Stomach (tissue), 9 donors: ENCODE data around the gene BCOR. TPM values are rescaled to one million over a fixed set of nuclear protein-coding genes. Genes with fewer than 3 reads are reported as not detected.
A peak's percentile ranks its signal among the peaks of the same experiment; 100 is the strongest.

Source experiments
- DNase-seq, 2 donors: peaks; one replicate each; pipeline versions ENCODE4 v3.0.0 to v3.0.0-alpha.2; 2013 to 2019
- H3K27ac ChIP-seq, 5 donors: fragments of 200-600 bp in 4 of 5; sonication (generic) in 4 of 5; one replicate each; pipeline ENCODE4 v1.5.1; 2013 to 2019; ENCODE audit warnings: mild to moderate bottlenecking in 1 of 5, moderate library complexity in 1 of 5
- H3K27me3 ChIP-seq, 3 donors: fragments of 200-600 bp; sonication (generic); one replicate each; pipeline ENCODE4 v1.5.1; 2017 to 2019; ENCODE audit warnings: mixed run types in 1 of 3
- H3K36me3 ChIP-seq, 4 donors: fragments of 200-600 bp; sonication (generic); 1 replicate in 3 of 4; 2 replicates in 1 of 4; pipeline ENCODE4 v1.5.1; 2016 to 2019
- H3K4me1 ChIP-seq, 4 donors: fragments of 200-600 bp; sonication (generic); one replicate each; pipeline ENCODE4 v1.5.1; 2016 to 2019
- H3K4me3 ChIP-seq, 4 donors: fragments of 200-600 bp; sonication (generic) in 3 of 4; one replicate each; pipeline ENCODE4 v1.5.1; 2016 to 2019; ENCODE audit warnings: mild to moderate bottlenecking in 1 of 4
- H3K9me3 ChIP-seq, 4 donors: fragments of 200-600 bp; sonication (generic); one replicate each; pipeline ENCODE4 v1.5.1; 2016 to 2019
- CTCF ChIP-seq, 7 experiments: fragments of 450-650 bp in 4 of 7; fragments of 200-600 bp in 3 of 7; sonication (generic) in 3 of 7; IDR thresholded peaks; one replicate each; pipeline ENCODE4 v1.5.1; 2016 to 2019; ENCODE audit warnings: antibody characterized with exemption in 7 of 7, control low read depth in 2 of 7, mild to moderate bottlenecking in 1 of 7
- EP300 ChIP-seq: sonication (generic); formaldehyde crosslinking; IDR thresholded peaks from one replicate; pipeline ENCODE4 v1.6.1; 2017; ENCODE audit warnings: antibody characterized with exemption
- POLR2A ChIP-seq, 4 donors: fragments of 450-650 bp; IDR thresholded peaks; one replicate each; pipeline ENCODE4 v1.6.1; 2016; ENCODE audit warnings: antibody characterized with exemption in 4 of 4, control low read depth in 2 of 4, mild to moderate bottlenecking in 1 of 4, moderate library complexity in 1 of 4
- POLR2AphosphoS5 ChIP-seq, 3 donors: sonication (generic); formaldehyde crosslinking; IDR thresholded peaks; one replicate each; pipeline ENCODE4 v1.6.1; 2016; ENCODE audit warnings: antibody characterized with exemption in 3 of 3
- WGBS, 5 donors: extraction: QIAGEN DNeasy Blood & Tissue Kit in 3 of 5; methylation state at CpG; one replicate each; pipeline versions ENCODE4 v1.1.5 to v1.1.7; 2013 to 2018; 5-methylcytosine and 5-hydroxymethylcytosine counted together
- intact Hi-C: fragments of 100-400 bp; cut with DNase I; formaldehyde crosslinking; loops from one replicate; pipeline ENCODE4 v1.15.1; 2023; ENCODE audit warnings: low total_unique reads
- polyA plus RNA-seq, 3 donors: library from polyadenylated mRNA; stranded (reverse); fragments of 200-250 nt; gene quantifications; one replicate each; pipeline ENCODE4 v1.2.3, GENCODE V29; 2013
- total RNA-seq, 5 donors: library from RNA; depleted of rRNA; stranded (reverse); fragments of >200 nt; gene quantifications; one replicate each; pipeline versions ENCODE4 v1.1.0 to v1.2.3, GENCODE V29; 2014 to 2016
- donor health status: healthy with polysubstance abuse.
- donor health status: Bipolar disorder and iron deficiency.
- donor health status: healthy.

Gene BCOR
- total and polyA plus RNA-seq, 8 donors = 4.4 to 45.5 (median 19.2) TPM

- peak overlapping the region; percentile 46 to 52 (median 48) for H3K4me3 ChIP-seq
Observed at GRCh38 chrX:40145001-40145922, 47.5 kb upstream of the BCOR start.

GRCh38 chrX:40144576-40144975, 46.8 kb upstream of the BCOR start:
- TF ChIP-seq POLR2A (IDR thresholded peaks at IDR 0.05) = no peak
- TF ChIP-seq CTCF (IDR thresholded peaks at IDR 0.05) = no peak
- no peak for TF ChIP-seq EP300
- TF ChIP-seq POLR2AphosphoS5 (IDR thresholded peaks at IDR 0.05) = no peak
- Histone ChIP-seq H3K27ac (no peak overlapping the region), H3K36me3 (no peaks in the 10 kb centered on the region), H3K4me3 (peak overlapping the region in 1 of 4 donors; percentile 48), H3K9me3 (no peaks in the 10 kb centered on the region), H3K4me1 (peaks cover 12 to 66% (median 45%) of the 10 kb centered on the region in 4 donors), H3K27me3 (peaks cover 0 to 48% (median 12%) of the 10 kb centered on the region in 3 donors)
- WGBS, 5 donors = 20 to 58% (median 31%) methylated on average over 6 to 9 of the region's 9 CpGs
- DNase-seq = no peak
- intact Hi-C loops = no loop called here

More at GRCh38 chrX:40145001-40145922, 47.5 kb upstream of the BCOR start:
- peaks cover 12 to 64% (median 45%) of the 10 kb centered on the region in 4 donors for H3K4me1 ChIP-seq
- H3K27me3 ChIP-seq = peaks cover 0 to 48% (median 12%) of the 10 kb centered on the region in 3 donors
- H3K27ac ChIP-seq = peak overlapping the region in 4 of 5 donors; percentile 10 to 71 (median 48)
- DNase-seq = peak in 1 of 2 donors; percentile 63
- no peak for TF ChIP-seq POLR2A (IDR thresholded peaks at IDR 0.05)
- no peaks in the 10 kb centered on the region for H3K36me3 ChIP-seq
- no peaks in the 10 kb centered on the region for H3K9me3 ChIP-seq
- intact Hi-C loops = no loop called here
- 7 to 20% (median 13%) methylated on average over 8 to 53 of the region's 54 CpGs for WGBS, 5 donors

GRCh38 chrX:40143987-40144386, 46.2 kb upstream of the BCOR start:
- TF ChIP-seq EP300 (no peak), POLR2A (IDR thresholded peaks at IDR 0.05) (no peak), POLR2AphosphoS5 (IDR thresholded peaks at IDR 0.05) (no peak), CTCF (IDR thresholded peaks at IDR 0.05) (no peak)
- H3K4me3 ChIP-seq = no peak overlapping the region
- H3K9me3 ChIP-seq = no peaks in the 10 kb centered on the region
- WGBS, 5 donors = 44 to 80% (median 65%) methylated on average over 5 of the region's 5 CpGs
- peaks cover 12 to 66% (median 44%) of the 10 kb centered on the region in 4 donors for H3K4me1 ChIP-seq
- intact Hi-C loops = no loop called here
- H3K27ac ChIP-seq = no peak overlapping the region
- no peaks in the 10 kb centered on the region for H3K36me3 ChIP-seq
- DNase-seq = no peak
- peaks cover 0 to 46% (median 12%) of the 10 kb centered on the region in 3 donors for H3K27me3 ChIP-seq

- Histone ChIP-seq H3K4me1 (peaks cover 11 to 57% (median 39%) of the 10 kb centered on the region in 4 donors), H3K9me3 (no peaks in the 10 kb centered on the region), H3K27ac (no peak overlapping the region), H3K4me3 (no peak overlapping the region), H3K27me3 (peaks cover 0 to 39% (median 12%) of the 10 kb centered on the region in 3 donors), H3K36me3 (no peaks in the 10 kb centered on the region)
- 50 to 95% (median 93%) methylated on average over 10 of the region's 10 CpGs for WGBS, 5 donors
- intact Hi-C loops = no loop called here
- no peak for DNase-seq
- TF ChIP-seq CTCF (IDR thresholded peaks at IDR 0.05) = no peak
- no peak for TF ChIP-seq EP300
- TF ChIP-seq POLR2A (IDR thresholded peaks at IDR 0.05) = no peak
- no peak for TF ChIP-seq POLR2AphosphoS5 (IDR thresholded peaks at IDR 0.05)
Observed at GRCh38 chrX:40143001-40143400, 45.2 kb upstream of the BCOR start.
